Activated T-helper 9 cell treated with anti-CD3 and anti-CD28 coated beads, Interleukin-2, amount 50 U/mL, for 16 hours (primary cell): ENCODE results near the gene PGAP3.
"Not testable (repeated sequence)": the region's sequence is repeated elsewhere in the genome, so short reads cannot be mapped to it uniquely, and the experiment has no call there.

Experiments used
- DNase-seq: peaks from one replicate; pipeline ENCODE4 v3.0.0-alpha.2; 2020; ENCODE audit warnings: low read depth

Gene PGAP3

GRCh38 chr17:39715375-39716072, 27.7 kb upstream of the PGAP3 start:
- DNase-seq: no peak

GRCh38 chr17:39714234-39714633, 26.4 kb upstream of the PGAP3 start:
- no peak for DNase-seq

DNA sequence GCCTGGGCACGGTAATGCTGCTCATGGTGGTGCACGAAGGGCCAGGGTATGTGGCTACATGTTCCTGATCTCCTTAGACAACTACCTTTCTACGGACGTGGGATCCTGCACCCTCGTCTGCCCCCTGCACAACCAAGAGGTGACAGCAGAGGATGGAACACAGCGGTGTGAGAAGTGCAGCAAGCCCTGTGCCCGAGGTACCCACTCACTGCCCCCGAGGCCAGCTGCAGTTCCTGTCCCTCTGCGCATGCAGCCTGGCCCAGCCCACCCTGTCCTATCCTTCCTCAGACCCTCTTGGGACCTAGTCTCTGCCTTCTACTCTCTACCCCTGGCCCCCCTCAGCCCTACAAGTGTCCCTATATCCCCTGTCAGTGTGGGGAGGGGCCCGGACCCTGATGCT, 24.0 kb upstream of the PGAP3 start:
- no peak for DNase-seq

DNA sequence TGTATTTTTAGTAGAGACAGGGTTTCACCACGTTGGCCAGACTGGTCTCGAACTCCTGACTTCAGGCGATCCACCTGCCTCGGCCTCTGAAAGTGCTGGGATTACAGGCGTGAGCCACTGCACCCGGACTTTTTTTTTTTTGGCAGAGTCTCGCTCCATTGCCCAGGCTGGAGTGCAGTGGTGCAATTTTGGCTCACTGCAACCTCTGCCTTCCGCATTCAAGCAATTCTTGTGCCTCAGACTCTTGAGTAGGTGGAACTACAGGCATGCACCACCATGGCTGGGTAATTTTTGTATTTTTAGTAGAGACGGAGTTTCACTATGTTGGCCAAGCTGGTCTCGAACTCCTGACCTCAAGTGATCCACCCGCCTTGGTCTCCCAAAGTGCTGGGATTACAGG, 23.2 kb upstream of the PGAP3 start:
- not testable (repeated sequence) for DNase-seq

DNA sequence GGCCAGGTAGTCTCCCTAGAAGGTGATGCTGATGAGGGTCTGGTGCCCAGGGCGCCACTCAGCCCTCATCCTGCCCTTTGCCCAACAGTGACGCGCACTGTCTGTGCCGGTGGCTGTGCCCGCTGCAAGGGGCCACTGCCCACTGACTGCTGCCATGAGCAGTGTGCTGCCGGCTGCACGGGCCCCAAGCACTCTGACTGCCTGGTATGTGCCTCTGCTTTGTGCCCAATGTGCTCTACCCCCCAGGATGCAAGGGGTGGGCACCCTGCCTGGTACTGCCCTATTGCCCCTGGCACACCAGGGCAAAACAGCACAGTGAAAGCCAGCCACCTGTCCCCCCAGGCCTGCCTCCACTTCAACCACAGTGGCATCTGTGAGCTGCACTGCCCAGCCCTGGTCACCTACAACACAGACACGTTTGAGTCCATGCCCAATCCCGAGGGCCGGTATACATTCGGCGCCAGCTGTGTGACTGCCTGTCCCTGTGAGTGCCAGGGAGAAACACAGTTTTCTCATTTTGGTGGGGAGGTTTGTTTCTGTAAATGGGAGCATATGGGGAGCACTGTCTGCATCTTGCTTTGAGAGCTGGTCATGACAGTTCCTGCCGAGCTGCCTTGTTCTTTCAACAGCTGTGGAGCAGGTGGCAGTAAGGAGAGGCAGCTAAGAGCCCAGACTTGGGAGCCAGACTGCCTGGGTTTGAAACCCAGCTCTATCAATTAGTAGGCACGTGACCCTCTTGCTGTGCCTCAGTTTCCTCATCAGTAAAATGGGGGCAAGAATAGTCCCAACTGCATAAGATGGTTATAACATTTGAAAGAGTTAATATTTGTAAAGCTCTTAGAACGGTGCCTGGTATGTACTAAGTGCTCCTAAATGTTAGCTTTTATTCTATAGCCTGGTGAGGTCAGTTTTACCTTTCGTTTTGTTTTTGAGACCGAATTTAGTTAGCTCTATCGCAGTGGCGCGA, 22.4 kb upstream of the PGAP3 start:
- DNase-seq: no peak

DNA sequence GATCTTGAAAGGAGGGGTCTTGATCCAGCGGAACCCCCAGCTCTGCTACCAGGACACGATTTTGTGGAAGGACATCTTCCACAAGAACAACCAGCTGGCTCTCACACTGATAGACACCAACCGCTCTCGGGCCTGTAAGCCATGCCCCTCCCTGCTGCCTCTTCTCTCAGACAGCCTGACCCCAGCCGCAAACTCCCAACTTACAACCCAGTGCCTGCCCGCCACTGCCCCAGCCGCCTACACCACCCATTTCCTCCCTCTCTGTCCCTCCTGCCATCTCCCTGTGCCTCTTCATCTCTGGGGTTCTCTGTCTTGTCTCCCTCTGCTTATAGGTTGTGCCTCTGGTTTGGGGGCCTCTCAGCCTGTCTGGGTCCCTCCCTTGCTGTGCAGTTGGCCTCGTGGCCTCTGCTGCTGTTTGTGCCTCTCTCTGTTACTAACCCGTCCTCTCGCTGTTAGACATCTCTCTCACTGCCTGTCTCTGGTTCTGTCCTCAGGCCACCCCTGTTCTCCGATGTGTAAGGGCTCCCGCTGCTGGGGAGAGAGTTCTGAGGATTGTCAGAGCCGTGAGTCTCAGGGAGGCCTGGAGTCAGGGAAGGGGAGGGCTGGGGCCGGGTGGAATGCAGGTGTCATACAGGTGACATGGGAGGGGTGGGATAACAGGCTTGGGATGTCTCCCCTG, 21.6 kb upstream of the PGAP3 start:
- DNase-seq: no peak

- no peak for DNase-seq
These were observed 19.1 kb upstream of the PGAP3 start for GRCh38 chr17:39706921-39707337.

- DNase-seq: no peak
These were observed 18.5 kb upstream of the PGAP3 start for GRCh38 chr17:39706383-39706782.

- no peak for DNase-seq
These were observed 18.0 kb upstream of the PGAP3 start for GRCh38 chr17:39705786-39706348.

DNA sequence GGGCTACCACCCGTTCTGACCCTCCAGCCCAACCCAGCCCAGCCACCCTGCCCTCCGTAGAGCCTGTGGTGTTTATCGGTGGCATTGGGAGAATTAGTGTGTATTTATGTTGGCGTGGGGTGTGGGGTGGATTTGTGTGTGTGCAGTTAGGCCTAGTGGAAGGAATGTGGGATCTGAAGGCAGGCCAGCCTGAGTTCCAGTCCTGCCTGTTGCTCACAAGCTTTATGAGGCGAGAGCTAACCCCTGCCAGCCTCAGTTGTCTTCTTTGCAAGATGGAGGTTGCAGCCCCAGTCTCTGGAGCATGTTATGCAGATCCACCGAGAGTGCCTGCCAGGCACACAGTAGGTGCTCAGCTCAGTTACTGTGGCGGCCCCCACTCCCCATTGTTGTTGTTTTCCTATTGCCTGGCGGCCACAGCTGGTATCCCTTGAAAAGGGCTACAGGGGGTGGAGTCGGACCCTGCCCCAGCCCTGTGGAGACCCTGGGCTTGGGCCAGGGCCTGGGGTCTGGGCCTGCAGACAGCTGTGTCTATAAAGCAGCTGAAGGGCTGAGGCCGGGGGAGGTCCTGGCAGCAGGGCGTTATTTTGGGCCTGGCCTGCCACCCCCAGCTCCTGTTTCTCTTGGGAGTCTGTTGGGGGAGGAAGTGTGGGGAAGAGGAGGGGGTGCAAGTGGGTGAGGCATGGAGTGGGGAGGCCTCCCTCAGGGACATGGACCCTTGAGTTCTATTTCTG, 17.1 kb upstream of the PGAP3 start:
- DNase-seq: no peak

DNA sequence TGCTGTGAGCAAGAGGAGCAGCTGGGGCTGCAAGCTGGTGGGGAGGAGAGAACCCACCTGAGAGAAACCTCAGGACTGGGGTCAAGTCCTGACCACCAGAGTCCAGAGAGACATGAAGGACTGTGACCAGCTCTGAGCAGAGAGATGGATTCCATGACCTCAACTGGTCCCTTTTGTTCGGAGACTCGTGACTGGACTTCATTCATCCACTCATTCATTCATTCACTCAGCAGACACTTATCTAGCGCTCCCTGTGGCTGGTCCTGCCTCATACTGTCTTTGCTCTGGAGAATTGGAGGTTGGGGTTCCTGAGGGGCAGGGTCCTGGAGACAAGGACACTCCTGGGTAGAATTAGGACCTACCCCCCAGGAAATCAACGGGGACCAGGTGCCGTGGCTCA, 16.1 kb upstream of the PGAP3 start:
- DNase-seq: no peak

DNA sequence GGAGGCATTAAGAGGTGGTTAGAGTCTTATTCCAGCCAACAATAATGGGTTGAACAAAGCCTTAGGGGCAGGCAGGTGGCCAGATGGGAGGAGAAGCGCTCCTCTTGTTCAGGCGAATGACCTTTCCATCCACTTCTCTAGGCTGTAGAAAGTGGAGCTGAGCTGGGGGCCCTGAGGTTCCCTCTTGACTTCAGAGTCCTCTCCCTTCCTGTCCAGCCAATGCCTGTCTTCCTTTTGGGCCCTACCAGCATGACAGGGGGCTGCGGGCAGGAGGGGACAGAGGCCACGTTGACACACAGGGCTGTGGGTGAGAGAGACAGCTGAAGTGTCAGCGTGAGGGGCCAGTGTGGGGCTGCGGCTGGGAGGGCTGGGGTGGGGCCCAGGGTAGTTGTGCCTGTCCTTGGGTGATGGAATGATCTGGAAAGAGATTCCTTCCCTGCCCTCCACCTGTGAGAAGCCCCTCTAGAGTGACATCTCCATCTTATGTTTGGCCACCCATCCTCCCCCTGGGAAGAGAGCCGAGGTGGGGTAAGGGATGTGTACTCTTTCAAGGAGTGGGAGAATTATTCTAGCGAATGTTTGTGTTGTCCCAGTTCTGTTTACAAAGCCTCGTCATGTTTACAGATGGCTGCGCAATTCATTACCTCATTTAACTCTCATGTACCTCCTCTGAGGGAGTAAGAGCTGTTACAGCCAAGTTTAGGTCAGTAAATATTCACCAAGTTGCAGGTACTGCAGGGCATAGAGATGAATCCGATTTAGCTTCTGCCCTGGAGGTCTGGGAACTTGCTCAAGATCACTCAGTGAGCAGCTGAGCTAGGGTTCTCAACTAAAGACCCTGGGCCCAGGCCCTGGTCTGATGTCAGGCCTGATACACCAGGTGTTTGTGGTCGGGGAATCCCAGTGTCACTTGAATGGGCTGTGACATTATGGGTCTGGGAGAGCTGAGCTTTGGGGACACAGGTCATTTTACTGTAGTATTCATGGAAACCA, 15.3 kb upstream of the PGAP3 start:
- no peak for DNase-seq

DNA sequence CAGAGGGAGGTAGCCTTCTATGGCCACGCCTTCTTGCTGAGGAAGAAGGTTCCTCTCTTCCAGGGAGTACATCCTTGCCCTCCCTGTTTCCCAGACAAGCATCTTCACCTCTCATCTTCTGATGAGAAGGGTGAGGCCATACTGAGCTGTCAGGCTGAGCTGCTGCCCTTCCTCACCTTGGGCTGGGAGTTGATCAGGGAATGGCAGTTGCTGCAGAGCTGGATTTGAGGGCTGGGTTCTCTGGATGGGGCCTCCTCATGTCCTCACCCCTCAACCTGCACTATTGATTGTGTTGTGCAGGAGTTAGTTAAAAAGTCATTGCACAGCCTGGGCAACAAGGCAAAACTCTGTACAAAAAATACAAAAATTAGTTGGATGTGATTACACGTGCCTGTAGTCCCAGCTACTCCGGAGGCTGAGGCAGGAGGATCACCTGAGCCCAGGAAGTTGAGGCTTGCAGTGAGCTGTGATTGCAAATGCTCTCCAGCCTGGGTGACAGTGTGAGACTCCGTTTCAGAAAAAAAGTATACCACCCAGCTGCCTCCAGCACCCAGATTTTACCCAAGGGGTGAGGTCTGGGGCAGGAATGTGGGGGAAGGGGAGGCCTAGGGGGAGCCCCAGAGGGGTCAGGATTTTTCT, 14.0 kb upstream of the PGAP3 start:
- DNase-seq: no peak

DNA sequence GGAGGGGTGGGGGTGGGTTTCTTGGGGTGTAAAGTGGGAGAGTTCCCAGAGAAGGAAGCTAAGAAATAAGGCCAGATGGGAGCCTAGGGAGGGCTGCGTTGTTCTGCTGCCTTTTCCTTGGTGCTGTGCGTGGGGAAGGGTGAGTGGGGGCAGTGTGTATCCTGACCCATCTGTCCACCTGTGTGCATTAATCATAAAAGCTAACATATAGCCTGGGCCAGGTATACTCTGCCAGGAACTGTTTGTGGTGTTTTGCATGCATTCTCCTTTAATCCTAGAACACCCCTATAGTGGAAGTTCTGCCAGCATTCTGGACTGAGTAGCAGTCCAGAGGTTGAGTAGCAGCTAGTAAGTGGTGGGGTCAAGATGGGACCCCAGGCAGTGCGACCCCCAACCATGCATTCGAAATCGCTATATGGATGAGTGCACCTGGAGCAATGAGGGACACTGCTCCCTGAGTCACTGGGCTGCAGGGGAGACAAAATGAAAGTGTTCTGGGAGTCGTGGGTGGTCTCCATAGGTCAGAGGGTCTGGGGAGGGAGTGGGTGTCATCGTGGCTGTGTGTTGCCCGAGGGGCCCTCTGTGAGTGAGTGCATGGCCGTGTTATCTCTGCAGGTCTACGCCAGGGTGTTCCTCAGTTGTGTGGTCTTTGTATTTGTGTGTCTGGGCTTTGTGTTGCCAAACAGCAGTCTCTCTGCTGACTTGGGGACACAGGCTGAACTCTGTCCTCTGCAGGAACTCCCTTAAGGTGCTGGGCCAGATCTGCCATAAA, 13.3 kb upstream of the PGAP3 start:
- DNase-seq: no peak

DNA sequence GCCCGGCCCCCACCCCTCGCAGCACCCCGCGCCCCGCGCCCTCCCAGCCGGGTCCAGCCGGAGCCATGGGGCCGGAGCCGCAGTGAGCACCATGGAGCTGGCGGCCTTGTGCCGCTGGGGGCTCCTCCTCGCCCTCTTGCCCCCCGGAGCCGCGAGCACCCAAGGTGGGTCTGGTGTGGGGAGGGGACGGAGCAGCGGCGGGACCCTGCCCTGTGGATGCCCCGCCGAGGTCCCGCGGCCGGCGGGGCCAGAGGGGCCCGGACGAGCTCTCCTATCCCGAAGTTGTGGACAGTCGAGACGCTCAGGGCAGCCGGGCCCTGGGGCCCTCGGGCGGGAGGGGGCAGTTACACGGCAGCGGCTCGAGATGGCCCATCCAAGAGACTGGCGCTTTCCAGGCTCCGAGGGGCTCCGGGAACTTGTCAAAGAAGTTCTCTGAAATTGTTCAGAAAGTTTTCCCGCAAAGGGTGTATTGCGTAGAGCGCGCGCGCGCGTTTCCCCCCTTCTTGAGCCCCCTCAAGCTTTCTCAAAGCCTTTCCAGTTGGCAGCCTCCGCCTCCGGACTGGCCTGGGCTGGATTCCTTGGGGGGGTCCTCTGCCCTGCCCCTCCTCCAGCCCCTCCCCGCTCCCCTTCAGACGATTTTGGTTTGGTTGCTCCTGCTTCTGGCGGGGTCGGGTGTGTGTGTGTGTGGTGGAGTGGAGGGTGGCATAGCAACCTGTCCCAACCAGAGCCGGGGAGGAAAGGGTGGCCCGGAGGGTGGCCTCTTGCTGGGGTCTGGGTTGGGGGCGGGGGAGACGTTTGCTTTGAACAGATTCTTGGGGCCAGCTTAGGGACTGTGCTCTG, 12.5 kb upstream of the PGAP3 start:
- DNase-seq: no peak

DNA sequence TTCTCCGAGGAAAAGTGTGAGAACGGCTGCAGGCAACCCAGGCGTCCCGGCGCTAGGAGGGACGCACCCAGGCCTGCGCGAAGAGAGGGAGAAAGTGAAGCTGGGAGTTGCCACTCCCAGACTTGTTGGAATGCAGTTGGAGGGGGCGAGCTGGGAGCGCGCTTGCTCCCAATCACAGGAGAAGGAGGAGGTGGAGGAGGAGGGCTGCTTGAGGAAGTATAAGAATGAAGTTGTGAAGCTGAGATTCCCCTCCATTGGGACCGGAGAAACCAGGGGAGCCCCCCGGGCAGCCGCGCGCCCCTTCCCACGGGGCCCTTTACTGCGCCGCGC, 11.9 kb upstream of the PGAP3 start, which contains the start of gene ERBB2:
Gene ERBB2 (plus strand): TSS at position 247 of the 330 bp plus-strand sequence. CDS start 175 bp downstream, outside the sequence.
- no peak for DNase-seq

DNA sequence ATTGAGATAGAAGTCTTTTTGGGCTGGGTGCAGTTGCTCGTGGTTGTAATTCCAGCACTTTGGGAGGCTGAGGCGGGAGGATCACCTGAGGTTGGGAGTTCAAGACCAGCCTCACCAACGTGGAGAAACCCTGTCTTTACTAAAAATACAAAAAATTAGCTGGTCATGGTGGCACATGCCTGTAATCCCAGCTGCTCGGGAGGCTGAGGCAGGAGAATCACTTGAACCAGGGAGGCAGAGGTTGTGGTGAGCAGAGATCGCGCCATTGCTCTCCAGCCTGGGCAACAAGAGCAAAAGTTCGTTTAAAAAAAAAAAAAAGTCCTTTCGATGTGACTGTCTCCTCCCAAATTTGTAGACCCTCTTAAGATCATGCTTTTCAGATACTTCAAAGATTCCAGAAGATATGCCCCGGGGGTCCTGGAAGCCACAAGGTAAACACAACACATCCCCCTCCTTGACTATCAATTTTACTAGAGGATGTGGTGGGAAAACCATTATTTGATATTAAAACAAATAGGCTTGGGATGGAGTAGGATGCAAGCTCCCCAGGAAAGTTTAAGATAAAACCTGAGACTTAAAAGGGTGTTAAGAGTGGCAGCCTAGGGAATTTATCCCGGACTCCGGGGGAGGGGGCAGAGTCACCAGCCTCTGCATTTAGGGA, 11.4 kb upstream of the PGAP3 start:
- not testable (repeated sequence) for DNase-seq

- DNase-seq: no peak
These were observed 10.1 kb upstream of the PGAP3 start for GRCh38 chr17:39697961-39698360.
